ENCODE results near the gene COTL1. TPM values are rescaled to one million over a fixed set of nuclear protein-coding genes. Genes with fewer than 3 reads are reported as not detected.

The COTL1 gene
- total RNA-seq = 50.3 and 84.2 TPM in 2 replicates

GRCh38 chr16:84617791-84618580 is at the start of gene COTL1:
Gene COTL1 (minus strand): TSS chr16:84618078. CDS start chr16:84617914, 164 bp downstream.

GRCh38 chr16:84647828-84648594 is 30.1 kb upstream of the COTL1 start, which contains the start of gene KLHL36:
Gene KLHL36 (plus strand): TSS chr16:84648511. CDS start chr16:84650868, 2,357 bp downstream.

Other genes starting within 250 kb of the COTL1 start
- gene ATP2C2, start 249.5 kb downstream of the COTL1 start, total RNA-seq = not detected in 2 replicates
- gene MEAK7, start 113.4 kb downstream of the COTL1 start, total RNA-seq = 11.4 and 14.4 TPM in 2 replicates
- gene KLHL36, start 30.4 kb upstream of the COTL1 start, total RNA-seq = 42.2 and 55.3 TPM in 2 replicates
- gene USP10, start 81.9 kb upstream of the COTL1 start, total RNA-seq = 42.2 and 48.6 TPM in 2 replicates
- 0.32 and 0.61 TPM in 2 replicates for gene CRISPLD2, start 201.9 kb upstream of the COTL1 start, total RNA-seq